ENCODE measurements around the gene NUDT14.

The NUDT14 gene

GRCh38 chr14:105146976-105147635, 34.0 kb downstream of the NUDT14 start:
- no peak for DNase-seq (ENCODE audit: low read depth in 2 of 2)

DNA sequence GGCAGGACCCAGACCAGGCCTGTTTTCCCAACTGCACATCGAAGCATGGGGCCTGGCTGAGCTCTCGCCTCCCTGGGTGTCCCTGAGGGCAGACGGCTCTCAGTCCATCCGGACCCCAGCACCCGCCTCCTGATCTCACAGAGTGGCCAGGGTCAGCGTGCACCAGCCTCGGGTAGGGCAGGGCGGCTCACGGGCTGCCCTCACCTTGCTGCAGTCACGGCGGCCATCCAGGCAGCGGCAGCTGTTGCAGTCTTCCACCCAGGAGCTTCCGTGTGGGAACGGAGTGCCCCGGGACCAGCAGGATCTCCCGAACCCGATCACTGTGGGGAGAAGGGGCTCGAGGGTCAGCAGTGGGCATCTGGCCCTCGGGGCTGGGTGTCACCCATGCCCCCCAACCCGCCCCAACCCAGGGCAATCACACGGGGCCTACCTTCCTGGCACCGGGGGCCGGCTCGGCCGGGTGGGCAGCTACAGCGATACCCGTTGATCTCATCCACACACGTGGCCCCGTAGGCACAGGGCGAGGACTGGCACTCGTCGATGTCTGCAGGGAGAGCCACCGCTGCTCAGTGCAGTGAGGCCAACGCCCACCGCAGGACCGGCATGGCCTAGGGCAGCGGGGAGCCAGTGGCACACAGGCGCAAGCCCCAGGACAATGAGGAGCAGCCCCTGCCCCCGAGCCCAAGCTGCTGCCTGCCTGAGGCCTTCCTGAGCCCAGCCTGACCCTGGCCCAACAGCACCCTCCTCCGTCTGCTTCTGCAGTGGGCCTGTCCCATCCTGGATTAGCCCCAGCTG, 34.7 kb downstream of the NUDT14 start:
- DNase-seq (ENCODE audit: low read depth in 2 of 2) = no peak

DNA sequence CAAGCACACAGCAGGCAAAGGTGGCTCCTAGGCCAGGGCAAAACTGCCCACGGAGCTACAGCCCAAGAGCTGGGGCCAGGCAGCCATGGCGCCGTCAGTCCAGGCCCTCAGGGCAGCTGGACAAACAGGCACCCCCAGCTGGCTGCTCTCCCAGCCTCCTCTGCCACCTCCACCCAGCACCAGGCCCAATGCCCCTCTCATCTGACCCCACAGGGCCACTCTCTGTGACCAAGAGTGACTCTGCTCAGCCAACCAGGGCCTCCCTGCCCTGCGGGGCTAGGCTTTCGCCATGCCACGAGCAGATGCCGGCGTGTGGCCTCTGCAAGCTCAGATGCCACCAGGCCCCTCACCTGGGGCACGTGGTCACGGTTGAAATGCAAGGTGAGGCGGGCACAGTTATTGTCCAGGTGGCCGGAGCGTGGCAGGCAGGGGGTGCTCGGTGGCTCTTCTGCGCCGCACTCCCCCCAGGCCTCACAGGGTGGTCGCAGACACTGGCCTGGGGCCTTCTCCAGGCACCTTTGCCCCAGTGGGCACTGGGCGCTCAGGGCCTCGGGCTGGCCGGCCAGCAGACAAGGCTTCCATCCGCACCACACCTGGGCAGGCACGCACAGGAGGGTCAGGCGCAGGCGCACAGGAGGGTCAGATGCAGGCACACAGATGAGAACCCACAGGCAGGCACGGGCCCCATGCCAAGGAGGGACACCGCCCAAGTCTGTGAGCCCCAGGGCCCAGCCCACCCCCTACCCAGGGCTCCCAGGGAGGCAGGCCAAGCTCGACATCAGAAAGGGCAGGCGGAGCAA, 35.5 kb downstream of the NUDT14 start:
- no peak for DNase-seq (ENCODE audit: low read depth in 2 of 2)

DNA sequence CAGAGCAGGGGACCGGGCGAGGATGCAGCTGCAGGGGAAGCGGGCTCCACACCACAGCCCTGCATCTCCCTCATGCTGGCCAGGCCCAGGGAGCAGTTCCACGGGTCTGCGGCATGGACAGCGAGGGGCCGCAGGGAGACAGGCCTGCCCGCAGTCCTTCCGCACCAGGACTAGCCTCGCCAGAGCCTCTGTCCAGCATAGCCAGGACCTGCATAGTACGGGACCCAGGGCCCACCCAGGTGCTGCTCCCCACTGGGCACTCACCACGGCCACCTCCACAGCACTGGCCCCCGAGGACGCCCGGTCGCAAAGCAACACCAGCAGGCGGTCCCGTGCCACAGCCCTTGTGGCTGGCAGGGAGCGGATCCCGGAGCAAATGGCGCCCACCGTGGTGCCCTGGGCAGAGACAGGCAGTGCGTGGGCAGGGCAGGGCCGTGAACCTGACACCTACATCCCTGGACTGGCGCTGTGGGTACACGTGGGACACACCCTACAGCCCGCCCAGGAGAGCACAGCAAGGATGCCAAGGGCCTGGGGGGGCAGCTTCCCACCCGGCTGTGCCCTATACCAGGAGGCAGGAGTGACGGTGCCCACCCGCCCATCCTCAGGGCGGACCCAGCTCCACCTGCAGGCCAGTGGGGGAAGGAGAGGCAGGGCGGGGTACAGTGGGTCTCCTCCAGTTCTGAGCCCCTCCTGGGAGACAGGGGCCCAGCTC, 36.3 kb downstream of the NUDT14 start:
- DNase-seq (ENCODE audit: low read depth in 2 of 2) = no peak

DNA sequence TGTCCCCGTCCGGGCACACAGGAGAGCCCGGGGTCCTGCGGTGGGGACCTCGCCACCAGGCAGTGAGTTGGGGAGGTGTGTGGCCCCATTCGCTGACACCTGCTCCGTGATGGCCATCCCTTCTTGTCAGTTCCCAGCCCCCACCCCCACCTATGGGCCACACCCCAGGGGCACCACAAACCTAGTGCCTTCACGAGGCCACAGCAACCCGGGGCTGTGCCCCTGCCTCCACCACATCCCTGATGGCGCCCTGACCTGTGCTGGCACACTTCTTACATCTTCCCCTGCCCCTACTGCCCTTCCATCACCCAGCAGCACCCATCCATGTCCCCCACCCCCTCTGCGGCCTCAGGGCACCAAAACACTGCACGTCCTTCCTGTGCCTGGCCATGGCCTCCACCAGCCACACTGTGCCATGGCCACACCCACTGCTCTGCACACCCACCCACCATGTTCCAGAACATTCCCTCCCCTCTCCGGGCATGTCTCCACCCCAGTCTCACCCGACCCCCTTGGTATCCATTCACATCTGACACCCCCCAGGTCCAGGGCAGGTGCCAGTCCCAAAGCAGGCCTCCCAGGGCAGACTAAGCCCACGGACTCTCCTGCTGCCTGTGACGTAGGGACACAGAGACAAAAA, 37.0 kb downstream of the NUDT14 start:
- no peak for DNase-seq (ENCODE audit: low read depth in 2 of 2)

DNA sequence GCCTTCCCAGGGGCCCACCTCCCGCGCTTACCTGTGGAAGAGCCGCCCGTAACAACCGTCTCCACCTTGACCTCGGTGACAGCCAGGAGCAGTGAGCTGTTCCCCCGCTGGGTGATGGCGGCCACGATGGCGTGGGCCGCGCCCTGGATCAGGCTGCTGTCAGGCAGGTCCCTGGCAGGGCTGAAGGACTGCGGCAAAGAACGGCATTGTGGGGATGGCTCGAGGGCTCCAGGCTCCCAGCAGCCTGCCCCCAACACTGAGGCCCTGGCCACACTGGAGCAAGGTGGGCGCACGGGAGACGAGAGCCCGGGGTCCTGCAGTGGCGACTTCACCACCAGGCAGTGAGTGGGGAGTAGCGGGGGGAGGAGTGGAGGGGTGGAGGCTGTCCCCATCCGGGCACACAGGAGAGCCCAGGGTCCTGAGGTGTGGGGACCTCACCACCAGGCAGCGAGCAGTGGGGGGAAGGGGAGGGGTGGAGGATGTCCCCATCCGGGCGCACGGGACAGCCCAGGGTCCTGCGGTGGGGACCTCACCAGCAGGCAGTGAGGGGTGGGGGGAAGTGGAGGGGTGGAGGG, 37.6 kb downstream of the NUDT14 start:
- DNase-seq (ENCODE audit: low read depth in 2 of 2) = no peak

DNA sequence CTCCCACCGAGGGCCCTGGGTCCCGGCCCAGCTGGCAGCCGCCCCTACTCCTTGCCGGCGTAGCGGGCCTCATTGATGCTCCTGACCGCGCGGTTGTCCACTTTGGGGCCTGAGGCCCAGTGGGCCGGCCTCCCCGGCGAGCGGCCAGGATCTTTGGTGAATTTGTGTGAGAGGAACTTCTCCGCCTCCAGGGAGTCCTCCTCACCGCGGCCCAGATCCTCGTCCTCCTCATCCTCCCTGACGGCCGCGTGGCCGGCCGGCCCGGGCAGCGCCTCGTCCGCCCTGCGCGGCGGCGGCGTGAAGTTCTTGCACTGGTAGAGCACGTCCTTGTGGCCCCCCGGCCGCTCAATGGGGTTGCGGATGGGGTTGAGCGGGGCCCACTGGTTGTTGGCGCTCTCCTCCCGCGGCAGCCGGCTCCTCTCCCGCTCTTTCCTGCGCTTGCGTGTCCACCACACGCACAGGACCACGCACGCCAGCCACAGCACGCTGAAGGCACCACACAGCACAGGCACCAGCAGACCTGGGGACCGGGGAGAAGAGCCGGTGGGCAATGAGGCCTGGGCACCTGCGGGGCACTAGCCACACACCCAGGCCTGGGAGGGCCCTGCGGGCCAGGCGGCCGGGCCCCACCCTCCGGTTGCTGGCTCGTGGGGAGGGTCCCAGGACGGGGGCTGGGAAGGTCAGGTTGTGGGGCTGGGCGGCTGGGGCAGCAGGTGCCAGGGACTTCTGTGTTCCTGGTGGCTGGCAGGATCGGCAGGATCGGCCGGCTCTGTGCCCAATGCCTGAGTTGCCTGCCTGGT, 38.3 kb downstream of the NUDT14 start:
- DNase-seq (ENCODE audit: low read depth in 2 of 2) = no peak

DNA sequence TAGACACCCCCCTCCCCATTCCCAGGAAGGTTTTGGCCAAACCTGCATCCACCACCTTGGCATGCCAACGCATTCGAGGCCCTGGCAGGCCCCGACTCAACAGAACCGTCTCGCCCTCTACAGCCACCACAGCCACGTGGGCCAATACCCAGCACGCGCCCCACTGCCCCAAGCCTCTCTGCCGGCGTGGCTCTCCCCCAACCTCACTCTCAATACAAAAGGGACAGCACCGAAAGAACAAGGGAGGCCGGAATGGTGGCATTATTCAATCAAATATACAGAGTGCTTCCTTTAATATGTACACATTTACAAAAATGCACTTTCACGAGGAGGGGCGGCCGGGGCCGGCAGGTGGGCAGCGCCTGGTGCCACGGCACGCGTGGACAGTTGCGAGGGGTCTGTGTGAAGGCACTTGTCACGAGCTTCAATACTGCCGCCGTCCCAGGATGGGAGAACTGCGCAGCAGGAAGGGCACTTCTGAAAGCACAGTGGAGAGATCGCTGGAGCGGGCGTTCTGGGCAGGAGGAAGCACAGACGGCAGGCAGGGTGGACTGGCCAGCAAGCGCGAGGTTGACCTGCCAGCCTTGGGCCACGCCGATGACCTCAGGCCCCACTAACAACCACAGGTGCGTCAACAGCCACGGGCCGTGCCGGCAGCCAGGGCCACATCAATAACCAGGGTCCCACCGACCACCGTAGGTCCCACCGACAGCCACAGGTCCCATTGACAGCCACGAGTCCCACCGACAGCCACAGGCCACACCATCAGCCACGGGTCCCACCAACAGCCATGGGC, 39.4 kb downstream of the NUDT14 start:
- no peak for DNase-seq (ENCODE audit: low read depth in 2 of 2)

DNA sequence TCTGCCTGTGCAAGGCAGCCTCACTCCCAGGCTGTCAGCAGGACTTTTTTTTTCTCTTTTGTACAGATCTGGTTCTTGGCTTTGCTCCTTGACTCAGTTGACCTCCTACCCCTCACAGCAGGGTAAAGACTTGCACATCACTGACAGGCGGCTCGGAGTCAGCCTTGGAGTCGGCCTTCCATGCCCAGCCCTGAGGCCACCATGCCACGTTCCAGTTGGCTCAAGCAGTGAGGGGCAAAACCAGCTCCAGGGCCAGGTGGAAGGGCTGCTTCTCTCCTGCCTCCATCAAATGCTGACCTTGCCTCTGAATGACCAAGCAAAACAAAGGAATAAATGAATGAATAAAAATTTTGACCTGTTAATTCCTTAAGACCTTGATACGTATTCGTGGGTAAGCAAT, 40.1 kb downstream of the NUDT14 start:
- no peak for DNase-seq (ENCODE audit: low read depth in 2 of 2)

DNA sequence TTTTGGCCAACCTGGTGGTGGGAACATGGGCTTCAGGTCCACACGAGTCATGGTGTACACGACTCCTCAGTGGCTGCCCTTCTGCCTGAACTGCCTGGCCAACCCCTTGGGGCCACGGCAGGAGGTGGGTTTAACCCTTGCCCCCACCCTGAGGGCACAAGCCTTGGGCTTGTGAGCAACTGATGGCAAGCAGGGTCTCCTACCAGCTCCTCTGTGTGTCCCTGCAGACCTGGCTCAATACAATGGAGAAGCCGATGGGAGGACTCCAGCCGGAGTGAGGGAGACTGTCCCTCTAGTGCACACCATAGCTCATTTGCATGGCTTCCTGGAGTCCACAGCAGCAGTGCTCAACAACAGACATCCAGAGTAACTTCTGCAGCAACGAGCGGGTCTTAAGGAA, 40.5 kb downstream of the NUDT14 start:
- no peak for DNase-seq (ENCODE audit: low read depth in 2 of 2)

GRCh38 chr14:105139831-105140239, 41.3 kb downstream of the NUDT14 start:
- no peak for DNase-seq (ENCODE audit: low read depth in 2 of 2)

- no peak for DNase-seq (ENCODE audit: low read depth in 2 of 2)
Observed at GRCh38 chr14:105139212-105139825, 41.8 kb downstream of the NUDT14 start.

DNA sequence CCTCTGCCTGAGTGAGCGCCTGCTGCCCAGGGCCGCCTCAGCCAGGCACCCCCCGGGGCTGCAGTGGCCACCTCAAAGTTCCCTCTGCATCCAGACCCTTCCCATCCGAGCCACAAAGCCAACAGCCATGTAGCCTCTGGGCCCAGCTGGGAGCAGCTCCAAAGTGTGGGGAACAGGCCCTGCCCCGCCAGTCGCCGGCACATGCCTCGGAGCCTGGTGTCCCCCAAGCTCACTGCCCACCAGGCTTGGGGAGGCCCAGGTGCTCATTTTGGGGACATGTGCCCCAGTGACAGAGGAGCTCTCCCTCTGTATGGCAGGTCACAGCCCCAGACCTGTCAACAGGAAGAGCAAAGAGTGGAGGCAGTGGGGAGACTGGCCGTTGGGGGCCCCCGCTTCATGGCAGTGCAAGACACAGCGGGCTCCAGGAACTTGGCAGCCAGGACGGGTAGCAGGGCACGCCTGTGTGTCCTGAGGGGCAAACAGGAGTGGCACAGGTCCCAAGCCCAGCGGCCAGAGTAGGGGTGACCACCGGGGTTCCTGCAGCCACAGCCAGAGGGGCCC, 42.5 kb downstream of the NUDT14 start:
- no peak for DNase-seq (ENCODE audit: low read depth in 2 of 2)

- no peak for DNase-seq (ENCODE audit: low read depth in 2 of 2)
Observed at GRCh38 chr14:105138021-105138541, 43.0 kb downstream of the NUDT14 start.

DNA sequence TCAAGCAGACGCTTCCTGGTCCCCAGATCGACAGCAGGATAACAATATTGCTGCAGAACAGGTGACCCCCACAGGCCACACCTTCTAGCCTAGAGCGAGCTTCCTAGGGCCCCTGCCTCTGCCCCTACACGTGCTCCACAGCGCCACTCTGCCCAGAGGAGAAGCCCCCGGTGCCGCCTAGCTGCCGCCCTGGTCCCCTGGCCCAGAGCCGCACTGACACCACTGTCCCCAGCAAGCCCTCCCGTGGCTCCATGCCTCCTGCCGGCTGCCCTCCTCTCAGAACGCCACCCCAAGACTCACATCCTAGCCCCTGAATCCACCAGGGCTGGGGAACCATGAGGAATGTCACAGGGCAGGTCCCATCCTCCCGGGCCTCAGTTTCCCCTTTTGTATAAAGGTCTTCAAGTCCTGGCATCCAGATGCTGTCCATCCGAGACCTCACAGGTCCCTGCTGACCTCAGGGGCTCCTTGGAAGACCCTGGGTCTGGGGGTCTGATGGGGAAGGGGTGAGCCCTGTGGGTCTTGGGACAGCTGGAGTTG, 43.6 kb downstream of the NUDT14 start:
- DNase-seq (ENCODE audit: low read depth in 2 of 2) = no peak

DNA sequence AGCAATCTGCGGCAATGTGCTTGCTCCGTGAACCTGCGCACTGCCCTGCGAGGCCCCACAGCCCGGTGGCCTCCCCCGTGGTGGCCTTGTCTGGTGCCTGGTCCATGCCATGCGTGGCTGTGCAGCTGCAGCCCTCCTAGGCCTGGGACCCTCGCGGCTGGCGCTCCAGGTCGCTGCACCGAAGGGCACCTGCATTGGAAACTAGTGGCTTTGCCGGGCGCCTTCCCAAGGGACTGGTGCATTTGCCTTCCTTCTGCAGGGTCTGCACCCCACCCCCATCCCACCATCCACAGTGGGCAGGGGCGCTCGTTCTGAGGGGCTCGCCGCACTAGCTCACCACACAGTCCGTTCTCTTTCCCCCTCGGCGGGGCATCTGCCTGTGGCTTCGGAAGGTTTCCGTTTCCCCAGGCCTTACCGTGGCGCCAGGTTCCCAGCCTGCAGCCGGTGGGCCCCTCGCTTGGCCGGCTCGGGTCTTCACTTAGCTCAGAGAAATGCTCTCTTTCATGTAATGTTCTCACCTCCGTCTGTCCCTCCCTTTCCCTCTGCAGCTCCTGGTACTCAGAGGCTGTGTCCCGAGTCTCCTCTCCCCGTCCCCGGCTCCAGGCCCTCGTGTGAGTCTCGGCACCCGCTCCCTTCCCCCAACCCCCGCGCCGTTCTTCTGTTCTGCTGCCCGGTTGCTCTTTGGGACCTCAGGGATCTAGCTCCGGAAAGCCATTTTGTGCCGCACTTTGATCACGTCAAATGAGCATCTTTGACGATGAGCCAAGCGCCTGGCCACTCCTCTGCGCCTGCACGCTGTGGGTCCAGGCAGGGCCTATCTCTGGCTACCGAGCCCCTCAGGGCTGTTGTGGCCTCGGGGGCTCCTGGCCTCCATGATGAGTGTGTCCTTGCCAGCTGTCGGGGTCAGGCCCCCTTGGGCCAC, 44.5 kb downstream of the NUDT14 start:
- DNase-seq (ENCODE audit: low read depth in 2 of 2) = no peak

Data from stimulated activated CD8-positive, alpha-beta memory T cell treated with anti-CD3 and anti-CD28 coated beads, Interleukin-7, amount 100 ng/mL, for 1 hour (primary cell).